Hepatocyte (in vitro differentiated cells): Measurements from ENCODE around the gene DDX53. TPM values are rescaled to one million over a fixed set of nuclear protein-coding genes. Genes with fewer than 3 reads are reported as not detected.

ENCODE experiments used
- DNase-seq: peaks from one replicate; pipeline ENCODE4 v3.0.0-alpha.2; 2016; ENCODE audit warnings: low spot score
- H2AFZ ChIP-seq: fragments of 200-600 bp; sonication (generic); 2 replicates; pipeline ENCODE4 v1.6.0; 2016; ENCODE audit warnings: antibody characterized with exemption, mild to moderate bottlenecking
- H3K27ac ChIP-seq: fragments of 200-600 bp; sonication (generic); 2 replicates; pipeline ENCODE4 v1.5.1; 2016; ENCODE audit warnings: mild to moderate bottlenecking
- H3K27me3 ChIP-seq: fragments of 200-600 bp; sonication (generic); 2 replicates; pipeline ENCODE4 v1.6.1; 2016
- H3K36me3 ChIP-seq: fragments of 200-600 bp; sonication (generic); replicated peaks from 2 replicates; pipeline ENCODE4 v1.5.1; 2016; ENCODE audit warnings: low read depth; ENCODE audit not compliant: insufficient read depth
- H3K4me1 ChIP-seq: fragments of 200-600 bp; sonication (generic); 2 replicates; pipeline ENCODE4 v1.5.1; 2016; ENCODE audit warnings: mild to moderate bottlenecking, moderate library complexity; ENCODE audit not compliant: insufficient read depth
- H3K4me2 ChIP-seq: fragments of 200-600 bp; sonication (generic); 2 replicates; pipeline ENCODE4 v1.6.0; 2016
- H3K4me3 ChIP-seq: fragments of 200-600 bp; sonication (generic); 2 replicates; pipeline ENCODE4 v1.5.1; 2016; ENCODE audit warnings: mild to moderate bottlenecking
- H3K79me2 ChIP-seq: fragments of 200-600 bp; sonication (generic); 2 replicates; pipeline ENCODE4 v1.6.0; 2017; ENCODE audit warnings: mild to moderate bottlenecking
- H3K9me2 ChIP-seq: fragments of 200-600 bp; sonication (generic); replicated peaks from 2 replicates; pipeline ENCODE4 v1.6.0; 2017; ENCODE audit warnings: mild to moderate bottlenecking; ENCODE audit not compliant: insufficient read depth
- H3K9me3 ChIP-seq: fragments of 200-600 bp; sonication (generic); 2 replicates; pipeline ENCODE4 v1.5.1; 2016; ENCODE audit warnings: low read depth, mild to moderate bottlenecking
- H4K20me1 ChIP-seq: fragments of 200-600 bp; sonication (generic); 2 replicates; pipeline ENCODE4 v1.6.0; 2016; ENCODE audit warnings: mild to moderate bottlenecking; ENCODE audit not compliant: insufficient read depth, poor library complexity, severe bottlenecking
- CTCF ChIP-seq: fragments of 200-600 bp; sonication (generic); IDR thresholded peaks from 2 replicates; pipeline ENCODE4 v1.5.1; 2016; ENCODE audit warnings: antibody characterized with exemption, mild to moderate bottlenecking; ENCODE audit not compliant: poor library complexity
- EZH2 ChIP-seq: fragments of 200-600 bp; sonication (generic); IDR thresholded peaks from 2 replicates; pipeline ENCODE4 v1.6.1; 2016; ENCODE audit warnings: antibody characterized with exemption, mild to moderate bottlenecking, borderline replicate concordance
- EZH2phosphoT487 ChIP-seq: fragments of 200-600 bp; sonication (generic); IDR thresholded peaks from one replicate; pipeline ENCODE4 v1.6.1; 2018; ENCODE audit warnings: antibody characterized with exemption, mild to moderate bottlenecking, low read depth, moderate library complexity; ENCODE audit not compliant: unreplicated experiment, severe bottlenecking
- WGBS: methylation state at CpG from one replicate; pipeline ENCODE4 v1.1.6; 2016; ENCODE audit warnings: low lambda C conversion rate; ENCODE audit errors: missing lambda C conversion rate; 5-methylcytosine and 5-hydroxymethylcytosine counted together
- polyA plus RNA-seq: library from polyadenylated mRNA; unstranded; fragments of >200 nt; fragmentation: Nextera tagmentation; extraction: Ambion mirVana; gene quantifications from 2 replicates; pipeline ENCODE4 v1.2.1, GENCODE V29; 2016
- total RNA-seq: library from RNA; depleted of rRNA; stranded (reverse); fragments of >200 nt; gene quantifications from 2 replicates; pipeline ENCODE4 v1.2.3, GENCODE V29; 2014

Gene DDX53
- total and polyA plus RNA-seq, 2 experiments from 2014 or later: not detected

- H3K27me3 ChIP-seq: no peaks in the 10 kb centered on the region
- H3K79me2 ChIP-seq: no peaks in the 10 kb centered on the region
- no peaks in the 10 kb centered on the region for H3K36me3 ChIP-seq
- TF ChIP-seq CTCF (no peak), EZH2phosphoT487 (no peak), EZH2 (no peak)
- no peak overlapping the region for H3K27ac ChIP-seq
- no peak for DNase-seq
- H3K9me2 ChIP-seq: no peaks in the 10 kb centered on the region
- H3K9me3 ChIP-seq: no peaks in the 10 kb centered on the region
- no peak overlapping the region for H3K4me3 ChIP-seq
- H2AFZ ChIP-seq: no peak overlapping the region
- no peaks in the 10 kb centered on the region for H4K20me1 ChIP-seq
- no peaks in the 10 kb centered on the region for H3K4me1 ChIP-seq
- no peak overlapping the region for H3K4me2 ChIP-seq
- WGBS: 74% methylated on average over 2 of the region's 2 CpGs
Observed at GRCh38 chrX:22968494-22968893, 31.3 kb upstream of the DDX53 start.

GRCh38 chrX:22969411-22969810 is 30.3 kb upstream of the DDX53 start:
- Histone ChIP-seq H2AFZ (no peak overlapping the region), H3K36me3 (no peaks in the 10 kb centered on the region), H3K4me2 (no peak overlapping the region), H3K27me3 (no peaks in the 10 kb centered on the region), H3K27ac (no peak overlapping the region), H3K9me3 (no peaks in the 10 kb centered on the region), H4K20me1 (no peaks in the 10 kb centered on the region), H3K79me2 (no peaks in the 10 kb centered on the region), H3K9me2 (no peaks in the 10 kb centered on the region), H3K4me3 (no peak overlapping the region), H3K4me1 (no peaks in the 10 kb centered on the region)
- 44% methylated on average over 1 of the region's 1 CpG for WGBS
- no peak for TF ChIP-seq CTCF
- TF ChIP-seq EZH2: no peak
- no peak for TF ChIP-seq EZH2phosphoT487
- DNase-seq: no peak

- WGBS: 60% methylated on average over 1 of the region's 1 CpG
- H3K79me2 ChIP-seq: no peaks in the 10 kb centered on the region
- H3K4me2 ChIP-seq: no peak overlapping the region
- H3K27me3 ChIP-seq: no peaks in the 10 kb centered on the region
- H3K9me2 ChIP-seq: no peaks in the 10 kb centered on the region
- TF ChIP-seq EZH2 (no peak), CTCF (no peak), EZH2phosphoT487 (no peak)
- no peak overlapping the region for H3K27ac ChIP-seq
- H3K36me3 ChIP-seq: no peaks in the 10 kb centered on the region
- H3K4me3 ChIP-seq: no peak overlapping the region
- H4K20me1 ChIP-seq: no peaks in the 10 kb centered on the region
- no peak overlapping the region for H2AFZ ChIP-seq
- H3K4me1 ChIP-seq: no peaks in the 10 kb centered on the region
- H3K9me3 ChIP-seq: no peaks in the 10 kb centered on the region
- DNase-seq: no peak
Observed at GRCh38 chrX:22970861-22971260, 28.9 kb upstream of the DDX53 start.

GRCh38 chrX:22974616-22975015 is 25.1 kb upstream of the DDX53 start:
- WGBS: 87% methylated on average over 4 of the region's 4 CpGs
- H4K20me1 ChIP-seq: no peaks in the 10 kb centered on the region
- no peaks in the 10 kb centered on the region for H3K79me2 ChIP-seq
- no peak overlapping the region for H3K27ac ChIP-seq
- no peak overlapping the region for H3K4me3 ChIP-seq
- H3K9me3 ChIP-seq: no peaks in the 10 kb centered on the region
- no peaks in the 10 kb centered on the region for H3K36me3 ChIP-seq
- no peaks in the 10 kb centered on the region for H3K4me1 ChIP-seq
- no peaks in the 10 kb centered on the region for H3K9me2 ChIP-seq
- TF ChIP-seq EZH2: no peak
- TF ChIP-seq CTCF: no peak
- TF ChIP-seq EZH2phosphoT487: no peak
- DNase-seq: no peak
- no peak overlapping the region for H2AFZ ChIP-seq
- no peaks in the 10 kb centered on the region for H3K27me3 ChIP-seq
- H3K4me2 ChIP-seq: no peak overlapping the region
